Activated naive CD4-positive, alpha-beta T cell treated with Interleukin-2 at 50 U/mL for 16 hours (primary cell): ENCODE results near the gene PDE6H.

ENCODE experiments used
- DNase-seq: peaks from one replicate; pipeline ENCODE4 v3.0.0-alpha.2; 2020

PDE6H gene

DNA sequence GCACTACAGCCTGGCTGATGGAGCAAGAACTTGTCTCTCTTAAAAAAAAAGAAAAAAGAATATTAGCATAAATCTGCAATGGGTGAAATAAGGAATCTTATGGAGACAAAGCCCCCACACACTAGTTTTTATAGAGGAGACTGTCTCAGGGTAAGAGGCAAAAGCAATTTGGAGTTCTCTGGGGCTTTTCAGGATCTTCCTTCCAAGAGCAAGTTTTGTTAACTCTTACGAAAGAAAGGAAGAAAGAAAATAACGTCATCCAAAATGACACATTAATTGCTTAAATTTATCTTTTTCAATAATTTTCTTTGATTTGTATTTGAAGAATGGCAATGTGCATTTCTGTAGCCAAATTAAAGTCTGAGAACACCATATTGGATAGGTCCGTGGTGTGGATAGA lies 3.8 kb downstream of the PDE6H start:
- no peak for DNase-seq

DNA sequence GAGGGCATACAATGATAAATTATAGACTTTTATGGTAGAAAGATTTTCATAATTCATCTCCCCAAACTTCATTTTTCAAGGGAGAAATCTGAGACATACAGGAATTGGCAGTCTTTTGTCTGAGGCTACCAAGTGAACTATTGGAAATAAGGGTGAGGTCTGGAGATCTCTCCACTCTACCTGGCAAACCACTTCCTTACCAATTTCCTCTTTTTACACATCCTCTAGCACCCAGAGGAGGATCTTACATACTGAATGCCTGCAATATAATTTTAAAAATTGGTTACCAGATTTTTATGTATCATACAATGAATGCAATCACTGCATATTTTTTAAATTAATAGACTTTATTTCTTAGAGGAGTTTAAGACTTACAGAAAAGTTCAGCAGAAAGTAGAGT lies 6.6 kb downstream of the PDE6H start:
- DNase-seq = no peak

DNA sequence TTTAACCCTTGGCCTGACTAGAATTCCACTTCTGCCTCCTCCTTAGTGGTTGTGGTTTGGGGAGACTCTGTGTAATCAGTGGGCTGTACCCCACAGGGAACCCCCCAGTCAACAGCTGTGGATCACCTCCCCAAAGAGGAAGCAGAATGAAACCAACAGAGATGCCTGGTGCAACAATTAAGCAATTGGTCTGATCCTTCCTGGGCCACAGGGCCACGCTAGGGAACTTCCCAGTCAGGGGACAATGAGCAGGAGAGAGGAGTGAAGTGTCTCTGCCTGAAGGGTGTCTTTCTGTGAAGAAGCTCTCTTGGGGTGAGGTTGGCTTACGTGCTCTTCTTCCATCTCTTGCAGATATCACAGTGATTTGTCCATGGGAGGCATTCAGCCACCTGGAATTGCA lies 8.2 kb downstream of the PDE6H start:
- DNase-seq = no peak

DNA sequence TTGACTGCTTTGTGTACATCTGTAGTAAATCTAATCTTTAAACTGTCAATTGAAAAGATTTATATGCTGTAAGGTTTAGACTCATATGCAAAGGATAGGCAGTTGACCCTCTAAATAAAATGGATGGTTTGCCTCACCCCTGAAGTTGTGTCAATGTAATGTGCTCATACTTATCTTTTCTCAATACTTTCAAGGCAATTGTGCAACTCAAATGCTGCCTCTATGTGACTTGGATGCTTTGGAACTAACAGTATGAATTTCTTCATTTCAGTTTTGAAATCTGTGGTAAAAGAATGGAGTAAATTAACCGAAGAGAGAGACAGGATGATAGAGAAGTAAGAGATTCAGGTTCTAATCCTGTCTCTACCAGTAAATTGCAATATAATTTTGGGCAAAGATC lies 9.7 kb downstream of the PDE6H start:
- no peak for DNase-seq

DNA sequence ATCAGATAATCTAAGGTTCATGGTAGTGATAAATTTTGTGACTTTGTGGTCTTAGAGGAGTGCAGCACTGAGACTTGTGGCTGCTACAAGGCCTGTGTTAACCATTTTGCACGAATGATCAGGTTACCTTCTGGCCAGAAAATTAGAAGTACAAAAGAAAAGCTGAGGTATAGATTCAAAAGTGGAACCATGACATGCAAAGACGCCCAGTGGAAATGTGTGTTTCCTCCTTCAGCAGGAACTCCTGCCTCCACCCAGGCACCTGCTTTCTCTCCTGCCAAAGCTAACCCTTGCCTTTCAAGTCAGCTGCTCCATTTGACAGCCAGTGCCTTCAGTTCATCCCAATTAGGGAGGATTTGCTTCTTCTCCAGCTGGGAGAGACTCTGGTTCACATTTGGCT lies 10.1 kb downstream of the PDE6H start:
- DNase-seq = no peak

DNA sequence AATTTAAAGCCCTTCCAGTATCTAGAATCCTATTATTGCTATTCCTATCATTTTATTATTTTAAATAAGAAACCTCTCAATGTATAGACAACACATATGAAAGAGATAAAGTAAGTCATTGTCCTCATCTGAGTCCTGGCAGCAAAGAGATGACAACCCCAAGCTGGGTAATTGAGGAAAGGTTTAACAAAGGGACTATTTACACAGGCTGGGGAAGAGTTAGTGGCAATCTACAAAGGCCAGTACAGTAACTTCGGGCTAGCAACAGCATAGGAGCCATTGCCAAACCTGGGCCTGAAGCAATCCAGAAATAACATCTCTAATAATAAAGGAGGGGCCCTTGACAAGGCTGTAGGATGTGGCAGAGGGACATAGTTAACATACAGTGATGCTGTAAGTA lies 11.2 kb downstream of the PDE6H start:
- no peak for DNase-seq

DNA sequence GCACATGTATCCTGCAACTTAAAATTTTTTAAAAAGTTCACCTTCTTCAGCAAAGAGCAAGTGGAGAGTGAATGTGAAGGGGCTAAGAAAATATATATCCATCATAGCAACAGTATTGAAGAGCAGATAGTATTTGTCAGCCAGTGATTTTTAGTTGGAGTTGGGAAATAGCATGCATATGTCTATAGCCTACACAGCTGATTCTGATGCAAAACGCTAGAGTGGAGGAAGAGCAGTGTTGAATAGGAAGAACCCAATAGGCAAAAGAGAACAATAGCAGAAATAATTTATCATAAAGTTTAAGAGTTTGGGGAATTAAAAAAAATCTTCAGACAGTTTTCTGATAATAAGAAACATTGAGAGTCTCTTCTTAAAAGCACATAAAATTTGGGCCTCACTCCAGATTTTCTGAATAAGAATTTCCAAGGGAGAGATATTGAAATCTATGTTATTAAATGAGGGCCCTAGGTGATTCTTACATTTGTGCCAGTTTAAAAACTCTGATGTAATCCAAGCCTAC lies 12.0 kb downstream of the PDE6H start:
- no peak for DNase-seq

DNA sequence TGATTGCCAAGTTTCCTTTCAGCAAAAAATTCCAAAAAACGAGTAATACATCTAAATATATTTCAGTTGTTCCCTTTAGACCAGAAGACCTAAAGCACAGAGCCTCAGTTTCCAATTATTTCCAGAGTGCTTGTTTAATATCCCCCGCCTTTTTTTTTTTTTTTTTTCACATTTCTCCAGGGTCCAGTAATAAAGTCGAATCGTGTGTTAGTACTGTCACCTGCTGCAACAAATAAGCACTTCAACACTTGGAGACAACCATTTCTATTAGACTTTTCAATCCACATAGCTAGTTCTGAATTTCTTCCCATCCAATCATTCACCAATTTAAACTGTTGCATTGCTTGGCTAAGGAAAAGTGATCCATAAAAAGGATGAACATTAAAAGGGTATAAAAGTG lies 13.6 kb downstream of the PDE6H start:
- no peak for DNase-seq

DNA sequence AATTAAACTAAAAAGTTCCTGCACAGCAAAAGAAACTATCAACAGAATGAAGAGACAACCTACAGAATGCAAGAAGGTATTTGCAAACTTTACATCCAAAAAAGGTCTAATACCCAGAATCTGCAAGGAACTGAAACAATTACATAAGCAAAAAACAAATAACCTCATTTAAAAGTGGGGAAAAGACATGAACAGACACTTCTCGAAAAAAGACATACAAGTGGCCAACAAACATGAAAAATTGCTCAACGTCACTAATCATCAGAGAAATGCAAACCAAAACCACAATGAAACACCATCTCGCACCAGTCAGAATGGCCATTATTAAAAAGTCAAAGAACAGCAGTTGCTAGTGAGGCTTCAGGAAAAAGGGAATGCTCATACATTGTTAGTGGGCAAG lies 15.2 kb downstream of the PDE6H start:
- no peak for DNase-seq

DNA sequence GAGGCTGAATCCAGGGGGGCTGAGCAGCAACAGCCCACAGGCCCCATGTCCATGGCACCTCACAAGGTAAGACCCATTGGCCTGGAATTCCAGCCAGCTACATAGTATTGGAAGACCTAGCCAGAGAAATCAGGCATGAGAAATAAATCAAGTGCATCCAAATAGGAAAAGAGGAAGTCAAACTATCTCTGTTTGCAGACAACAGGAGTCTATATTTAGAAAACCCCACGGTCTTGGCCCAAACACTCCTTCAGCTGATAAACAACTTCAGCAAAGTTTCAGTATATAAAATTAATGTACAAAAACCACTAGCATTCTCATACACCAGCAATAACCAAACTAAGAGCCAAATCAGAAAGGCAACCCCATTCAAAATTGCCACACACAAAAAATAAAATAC lies 16.9 kb downstream of the PDE6H start:
- no peak for DNase-seq

DNA sequence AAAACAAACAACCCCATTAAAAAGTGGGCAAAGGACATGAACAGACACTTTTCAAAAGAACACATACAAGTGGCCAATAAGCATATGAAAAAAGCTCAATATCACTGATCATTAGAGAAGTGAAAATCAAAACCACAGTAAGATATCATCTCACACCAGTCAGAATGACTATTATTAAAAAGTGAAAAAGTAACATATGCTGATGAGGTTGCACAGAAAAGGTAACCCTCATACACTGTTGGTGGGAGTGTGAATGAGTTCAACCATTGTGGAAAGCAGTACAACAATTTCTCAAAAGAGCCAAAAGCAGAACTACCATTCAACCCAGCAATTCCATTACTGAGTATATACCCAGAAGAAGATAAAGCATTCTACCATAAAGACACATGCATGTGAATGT lies 18.2 kb downstream of the PDE6H start:
- no peak for DNase-seq

DNA sequence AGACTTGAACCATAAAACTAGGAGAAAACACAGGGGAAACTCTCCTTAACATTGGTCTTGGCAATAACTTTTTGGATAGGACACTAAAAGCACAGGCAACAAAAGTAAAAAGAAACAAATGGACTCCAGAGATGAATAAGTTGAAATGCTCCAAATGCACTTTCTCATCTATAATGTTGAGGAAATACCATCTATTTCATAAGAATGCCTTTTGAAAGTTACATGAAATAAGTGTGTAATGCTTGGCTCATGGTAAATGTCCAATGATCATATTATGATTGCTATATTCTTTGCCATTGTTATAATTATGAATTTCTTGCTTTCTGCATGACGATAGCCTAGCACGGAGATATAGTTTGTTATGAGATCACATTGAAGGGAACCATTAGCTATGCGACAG lies 19.8 kb downstream of the PDE6H start:
- DNase-seq = no peak

DNA sequence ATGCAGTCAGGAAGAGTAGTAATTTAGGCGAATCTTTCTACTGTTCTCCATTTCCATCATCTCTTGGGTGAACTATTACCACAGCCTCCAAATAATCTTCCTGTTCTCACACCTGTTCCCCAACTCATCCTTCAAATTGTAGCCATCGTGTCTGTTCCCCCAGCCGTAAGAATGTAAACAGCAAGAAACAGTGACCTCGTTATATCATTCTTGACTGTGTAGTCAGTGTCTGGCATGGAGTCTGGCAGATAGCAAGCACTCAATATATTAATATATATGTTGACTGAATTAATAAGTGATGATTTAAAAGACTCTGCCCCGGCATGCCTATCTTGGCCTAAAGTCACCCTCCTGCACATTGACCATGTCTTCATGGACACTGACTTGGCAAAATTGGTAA lies 20.3 kb downstream of the PDE6H start:
- no peak for DNase-seq

DNA sequence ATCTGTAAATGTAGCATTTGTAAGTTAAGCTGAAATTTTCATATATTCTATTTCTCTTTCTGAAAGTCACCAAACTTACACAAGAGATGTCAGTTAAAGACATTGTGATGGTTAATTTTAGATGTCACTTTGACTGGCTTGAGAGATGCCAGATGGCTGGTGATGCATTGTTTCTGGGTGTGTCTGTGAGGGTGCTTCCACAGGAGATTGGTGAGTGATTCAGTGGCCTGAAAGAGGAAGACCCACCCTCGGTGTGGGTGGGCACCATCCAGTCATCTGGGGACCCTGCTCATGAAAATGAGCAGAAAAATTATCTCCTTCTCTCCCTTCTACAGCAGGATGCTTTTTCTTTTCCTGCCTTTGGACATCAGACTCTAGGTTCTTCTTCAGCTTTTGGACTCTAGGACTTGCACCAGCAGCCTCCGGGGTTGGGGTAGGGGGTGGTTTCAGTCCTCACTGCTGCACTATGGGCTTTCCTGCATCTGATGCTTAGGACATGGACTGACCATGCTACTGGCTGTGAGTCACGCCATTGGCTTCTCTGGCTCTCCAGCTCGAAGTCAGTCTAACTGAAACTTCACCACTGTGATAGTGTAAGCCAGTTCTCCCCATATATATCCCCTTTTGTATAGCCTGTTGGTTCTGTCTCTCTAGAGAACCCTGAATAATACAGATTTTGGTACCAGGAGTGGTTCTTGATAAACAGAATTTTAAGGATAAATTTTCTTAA lies 20.9 kb downstream of the PDE6H start:
- peak; percentile 26 for DNase-seq

DNA sequence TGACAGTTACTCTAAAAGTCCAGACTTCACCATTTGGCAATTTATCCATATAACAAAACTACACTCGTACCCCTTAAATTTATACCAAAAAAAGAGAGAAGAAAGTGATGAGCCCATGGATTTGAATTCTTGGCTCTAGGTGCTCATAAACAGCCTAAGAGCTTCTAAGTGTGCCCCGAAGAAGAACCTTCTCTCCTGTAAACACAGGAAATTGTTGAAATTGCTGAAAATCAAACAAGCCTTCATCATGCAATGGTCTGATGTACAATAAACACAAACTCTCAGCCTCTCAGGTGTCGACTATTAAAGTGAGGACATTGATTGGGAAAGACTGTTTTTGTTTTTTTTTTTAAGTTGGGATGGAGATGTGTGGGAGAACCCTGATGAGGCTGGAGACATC lies 21.8 kb downstream of the PDE6H start:
- no peak for DNase-seq

DNA sequence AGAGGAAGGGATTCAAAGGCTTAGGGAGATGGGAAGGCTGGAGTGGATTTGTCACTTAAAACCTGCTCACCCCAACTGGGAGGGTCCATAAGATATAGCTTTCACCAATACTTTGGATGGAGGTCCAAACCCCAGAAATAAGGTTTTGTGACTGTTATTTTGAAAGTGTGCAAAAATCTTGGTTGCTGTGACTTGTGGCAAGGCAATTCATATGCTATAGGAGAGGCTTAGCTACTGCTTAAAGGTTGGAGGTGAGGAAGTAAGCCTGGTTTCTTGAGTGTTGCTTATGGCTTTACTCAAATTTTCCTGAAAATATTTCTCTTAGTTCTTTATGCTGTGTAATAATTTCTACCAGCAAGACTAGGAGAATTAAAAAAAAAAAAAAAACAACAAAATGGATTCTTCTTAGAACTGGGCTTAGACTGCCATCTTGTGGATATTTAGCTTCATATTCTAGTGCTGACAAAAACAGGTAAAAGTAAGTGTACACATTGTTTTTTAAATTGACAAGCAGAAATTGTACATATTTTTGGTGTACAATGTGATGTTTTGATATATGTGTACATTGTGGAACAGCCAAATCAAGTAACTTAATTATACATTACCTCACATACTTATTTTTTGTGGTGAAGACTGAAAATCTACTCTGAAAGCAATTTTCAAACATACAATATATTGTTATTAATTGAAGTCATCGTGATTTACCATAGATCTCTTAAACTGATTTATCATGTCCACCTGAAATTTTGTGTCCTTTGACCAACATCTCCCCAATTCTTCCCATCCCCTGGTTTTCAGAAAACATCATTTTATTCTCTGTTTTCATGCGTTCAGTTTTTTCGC lies 23.0 kb downstream of the PDE6H start:
- DNase-seq = no peak

DNA sequence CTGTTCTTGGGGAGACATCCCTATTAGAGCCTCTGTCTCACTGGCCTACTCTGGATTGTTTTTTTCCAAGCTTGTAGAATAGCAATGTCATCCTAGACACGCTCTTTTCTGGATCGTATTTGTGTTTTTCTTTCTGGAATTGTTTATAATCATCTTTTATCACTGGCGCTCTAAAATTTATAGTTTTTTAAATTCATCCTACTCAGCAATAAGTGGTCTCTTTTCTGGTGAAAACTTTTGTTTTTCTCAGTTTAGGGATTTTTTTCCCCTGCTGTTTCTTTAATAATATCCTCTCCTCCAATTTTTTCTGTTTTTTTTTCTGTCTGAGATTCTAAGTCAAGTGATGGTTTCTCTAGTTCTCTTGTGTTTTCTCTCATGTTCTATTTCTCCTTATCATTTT lies 25.2 kb downstream of the PDE6H start:
- DNase-seq = no peak

DNA sequence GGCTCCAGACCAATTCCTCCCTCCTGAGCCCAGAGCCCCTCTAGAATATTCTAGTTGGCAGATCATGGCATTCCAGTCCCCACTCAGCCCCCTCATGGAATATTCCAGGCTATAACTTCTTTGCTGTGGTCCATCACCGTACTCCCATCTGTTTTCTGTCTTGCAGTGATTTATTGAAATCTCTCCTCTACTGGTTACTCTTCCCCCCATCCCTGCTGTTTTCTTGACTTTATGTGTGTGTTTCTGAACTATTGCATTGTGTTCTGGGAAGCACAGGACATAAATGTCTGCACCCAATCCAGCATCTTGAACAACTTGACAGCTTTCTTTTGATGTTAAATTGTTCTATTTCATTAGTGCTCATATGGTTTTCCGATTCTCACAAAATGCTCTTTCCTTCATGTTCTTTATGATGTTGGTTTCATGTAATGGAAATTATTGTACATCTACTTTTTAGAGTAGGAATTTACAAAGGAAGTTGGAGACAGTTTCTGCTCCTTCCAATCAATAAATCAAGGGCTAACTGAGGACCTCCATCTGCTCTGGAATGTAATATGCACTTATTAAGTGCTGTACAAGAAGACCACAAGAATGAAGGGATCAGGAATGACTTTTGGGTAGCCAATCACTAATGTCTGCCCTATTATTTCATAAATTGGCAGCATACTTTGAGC lies 26.3 kb downstream of the PDE6H start:
- no peak for DNase-seq

DNA sequence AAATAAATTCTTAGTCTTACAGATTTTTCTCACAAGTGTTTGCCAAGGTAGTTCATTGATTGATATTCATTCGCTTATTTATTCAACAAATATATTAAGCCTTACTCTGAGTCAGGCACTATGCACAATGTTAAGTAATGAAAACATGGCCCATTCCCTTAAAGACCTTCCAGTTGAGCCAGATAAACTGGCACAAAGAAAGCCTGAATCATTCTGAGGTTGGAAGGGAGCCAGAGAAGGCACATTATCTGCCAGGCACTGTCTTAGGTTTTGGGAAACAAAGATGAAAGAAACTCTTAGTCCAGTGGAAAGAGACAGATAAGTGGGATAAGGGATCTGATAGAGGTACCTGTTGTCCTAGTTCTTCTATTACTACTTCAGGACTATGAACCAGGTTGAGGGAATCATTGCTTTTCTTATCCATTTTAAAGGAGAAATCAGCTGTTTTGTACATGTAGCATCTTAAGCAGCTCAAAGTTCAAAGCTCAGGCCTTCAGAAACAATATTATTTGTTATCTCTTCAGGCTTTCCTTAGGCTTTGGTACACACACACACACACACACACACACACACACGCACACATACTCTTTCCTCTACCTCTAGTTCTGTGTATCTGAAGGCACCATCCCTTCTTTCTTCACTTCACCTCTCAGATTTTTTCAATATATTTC lies 27.0 kb downstream of the PDE6H start:
- DNase-seq = no peak

DNA sequence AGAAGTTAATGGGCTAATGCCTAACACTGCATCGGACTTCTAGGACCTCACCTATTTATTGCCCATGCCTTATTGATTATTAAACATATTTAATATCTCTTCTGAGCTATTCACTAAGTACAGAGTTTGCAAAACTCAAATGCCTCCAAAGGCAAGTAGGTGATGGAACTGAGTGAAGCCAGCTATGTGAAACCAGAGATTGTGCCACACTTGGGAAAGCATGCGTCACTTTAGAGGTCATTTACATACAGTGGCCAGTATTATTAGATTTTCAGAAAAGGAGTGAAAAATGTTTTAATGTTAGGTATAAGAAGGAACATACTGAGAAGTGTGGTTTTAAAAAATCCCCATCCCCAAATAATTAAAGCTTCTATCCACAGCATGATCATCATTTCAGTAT lies 27.7 kb downstream of the PDE6H start:
- DNase-seq = no peak

DNA sequence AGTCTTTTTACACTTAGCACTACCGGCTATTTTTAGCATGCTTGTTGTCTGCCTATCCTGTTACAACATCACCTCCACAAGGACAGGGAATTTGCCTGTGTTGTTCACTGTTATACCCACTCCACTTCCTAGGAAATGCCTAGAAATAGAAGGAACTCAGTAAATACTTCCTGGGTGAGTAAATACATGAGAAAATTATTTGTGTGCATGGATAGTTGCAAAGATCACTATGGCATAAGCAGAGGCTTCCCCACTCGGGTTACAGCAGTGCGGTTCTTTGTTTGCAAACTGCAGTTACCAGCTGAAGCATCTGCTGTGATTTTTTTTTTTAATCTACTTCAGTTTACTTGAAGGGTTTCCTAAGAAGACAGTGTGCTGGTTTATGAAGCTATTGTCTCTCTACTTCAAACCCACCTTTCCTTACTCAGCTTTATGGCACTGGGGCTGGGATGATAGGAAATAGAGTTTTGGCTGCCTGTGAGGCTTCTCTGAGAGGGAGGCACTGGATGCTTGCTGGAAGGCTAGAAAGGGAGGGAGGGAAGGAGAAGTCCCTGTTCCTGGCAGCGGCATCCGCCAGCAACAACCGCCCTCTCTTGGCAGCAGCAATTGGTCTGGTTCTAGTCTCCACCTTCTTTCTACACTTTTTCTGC lies 29.0 kb downstream of the PDE6H start:
- no peak for DNase-seq

DNA sequence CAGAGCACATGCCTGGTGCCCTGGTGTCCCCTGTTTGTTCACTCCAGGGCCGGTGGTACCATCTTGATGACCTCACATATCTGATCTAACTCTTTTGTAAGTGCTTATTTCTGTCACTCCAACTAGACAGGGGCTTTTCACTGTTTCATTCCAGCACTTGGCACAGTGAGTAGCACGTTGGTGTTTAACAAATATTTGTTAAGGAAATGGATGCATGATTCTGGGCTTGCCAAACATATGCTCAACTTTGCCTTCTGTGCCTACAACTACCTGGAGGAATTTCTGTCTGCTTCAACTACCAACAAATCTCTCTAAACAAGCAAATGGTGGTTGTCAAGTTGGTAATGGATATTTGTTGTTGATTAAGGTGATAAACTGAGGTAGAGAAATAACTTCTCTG lies 31.6 kb downstream of the PDE6H start:
- no peak for DNase-seq

DNA sequence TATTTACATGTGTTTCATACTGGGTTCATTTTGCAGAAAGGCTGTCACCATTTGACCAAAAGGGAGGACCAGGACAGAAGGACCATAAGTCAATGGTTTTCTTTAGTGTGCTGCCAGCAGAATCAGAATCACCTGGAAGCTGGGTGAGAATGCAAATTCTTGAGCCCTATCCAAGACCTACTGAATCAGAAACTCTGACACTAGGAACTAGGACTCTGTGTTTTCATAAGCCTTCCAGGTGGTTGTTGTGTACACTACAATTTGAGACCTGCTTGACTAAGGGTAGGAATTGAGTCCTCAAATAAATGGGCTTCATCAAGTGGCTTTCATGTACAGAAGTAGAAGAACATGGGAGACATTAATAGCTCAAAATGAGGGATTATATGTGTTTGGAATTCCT lies 32.2 kb downstream of the PDE6H start:
- no peak for DNase-seq
